Type B pancreatic cell (in vitro differentiated cells): ENCODE measurements around the gene AVL9. TPM values are rescaled to one million over a fixed set of nuclear protein-coding genes. Genes with fewer than 3 reads are reported as not detected.

Source experiments
- DNase-seq: peaks from one replicate; pipeline ENCODE4 v3.0.0; 2021; ENCODE audit warnings: mixed read lengths; ENCODE audit not compliant: unreplicated experiment; ENCODE audit errors: extremely low spot score
- H3K27ac Mint-ChIP-seq: 2 replicates; pipeline ENCODE4 v1.8.0; 2021; ENCODE audit warnings: mild to moderate bottlenecking, mixed read lengths
- H3K27me3 Mint-ChIP-seq: 2 replicates; pipeline ENCODE4 v1.8.0; 2021; ENCODE audit warnings: mixed read lengths
- H3K36me3 Mint-ChIP-seq: 2 replicates; pipeline ENCODE4 v1.8.0; 2021; ENCODE audit warnings: mixed read lengths
- H3K4me1 Mint-ChIP-seq: one replicate; pipeline ENCODE4 v1.8.0; 2021; ENCODE audit warnings: mixed read lengths; ENCODE audit not compliant: unreplicated experiment
- H3K4me3 Mint-ChIP-seq: 2 replicates; pipeline ENCODE4 v1.8.0; 2021; ENCODE audit warnings: mild to moderate bottlenecking, mixed read lengths
- H3K9me3 Mint-ChIP-seq: 2 replicates; pipeline ENCODE4 v1.8.0; 2021; ENCODE audit warnings: mixed read lengths
- CTCF ChIP-seq: fragments of 200-600 bp; sonication (generic); conservative IDR thresholded peaks from 2 replicates; pipeline ENCODE4 v1.5.0; 2021; ENCODE audit warnings: antibody characterized with exemption, mild to moderate bottlenecking
- total RNA-seq: library from RNA; stranded (reverse); gene quantifications from 2 replicates; pipeline ENCODE4 v1.2.1, GENCODE V29; 2021; ENCODE audit warnings: low replicate concordance

Gene AVL9
- total RNA-seq, 1 donor from 2014 or later, result 35.2 TPM

- peaks cover 22% of the 10 kb centered on the region for H3K36me3 Mint-ChIP-seq
- H3K27me3 Mint-ChIP-seq, result no peaks in the 10 kb centered on the region
- no peak for DNase-seq
- H3K27ac Mint-ChIP-seq, result no peak overlapping the region
- peaks cover 10% of the 10 kb centered on the region for H3K4me1 Mint-ChIP-seq
- no peak for TF ChIP-seq CTCF
- H3K9me3 Mint-ChIP-seq, result no peaks in the 10 kb centered on the region
- H3K4me3 Mint-ChIP-seq, result no peak overlapping the region
Measured at GRCh38 chr7:32506266-32507054, 11.2 kb downstream of the AVL9 start.

- peaks cover 30% of the 10 kb centered on the region for H3K36me3 Mint-ChIP-seq
- no peaks in the 10 kb centered on the region for H3K27me3 Mint-ChIP-seq
- H3K9me3 Mint-ChIP-seq, result no peaks in the 10 kb centered on the region
- DNase-seq, result no peak
- no peak overlapping the region for H3K27ac Mint-ChIP-seq
- H3K4me3 Mint-ChIP-seq, result no peak overlapping the region
- TF ChIP-seq CTCF, result no peak
- peaks cover 6% of the 10 kb centered on the region for H3K4me1 Mint-ChIP-seq
Measured at GRCh38 chr7:32507414-32507813, 12.1 kb downstream of the AVL9 start.

- Mint-ChIP-seq H3K4me1 (no peaks in the 10 kb centered on the region), H3K27me3 (no peaks in the 10 kb centered on the region), H3K27ac (no peak overlapping the region), H3K4me3 (no peak overlapping the region), H3K36me3 (peaks cover 66% of the 10 kb centered on the region), H3K9me3 (peaks cover 17% of the 10 kb centered on the region)
- no peak for TF ChIP-seq CTCF
- DNase-seq, result no peak
Measured at GRCh38 chr7:32511791-32512190, 16.5 kb downstream of the AVL9 start.

GRCh38 chr7:32513210-32513609 is 17.9 kb downstream of the AVL9 start:
- Mint-ChIP-seq H3K4me3 (no peak overlapping the region), H3K27me3 (no peaks in the 10 kb centered on the region), H3K4me1 (no peaks in the 10 kb centered on the region), H3K9me3 (peaks cover 17% of the 10 kb centered on the region), H3K36me3 (peaks cover 62% of the 10 kb centered on the region), H3K27ac (no peak overlapping the region)
- DNase-seq, result no peak
- no peak for TF ChIP-seq CTCF

GRCh38 chr7:32515890-32516550 is 20.7 kb downstream of the AVL9 start:
- no peak for TF ChIP-seq CTCF
- peaks cover 21% of the 10 kb centered on the region for H3K9me3 Mint-ChIP-seq
- no peaks in the 10 kb centered on the region for H3K27me3 Mint-ChIP-seq
- no peak overlapping the region for H3K4me3 Mint-ChIP-seq
- H3K4me1 Mint-ChIP-seq, result no peaks in the 10 kb centered on the region
- H3K36me3 Mint-ChIP-seq, result peaks cover 63% of the 10 kb centered on the region
- H3K27ac Mint-ChIP-seq, result no peak overlapping the region
- no peak for DNase-seq
